ENCODE results near the gene WIZ.

WIZ gene

GRCh38 chr19:15424692-15425272 is 25.0 kb downstream of the WIZ start:
- TF ChIP-seq, protein P1, sequence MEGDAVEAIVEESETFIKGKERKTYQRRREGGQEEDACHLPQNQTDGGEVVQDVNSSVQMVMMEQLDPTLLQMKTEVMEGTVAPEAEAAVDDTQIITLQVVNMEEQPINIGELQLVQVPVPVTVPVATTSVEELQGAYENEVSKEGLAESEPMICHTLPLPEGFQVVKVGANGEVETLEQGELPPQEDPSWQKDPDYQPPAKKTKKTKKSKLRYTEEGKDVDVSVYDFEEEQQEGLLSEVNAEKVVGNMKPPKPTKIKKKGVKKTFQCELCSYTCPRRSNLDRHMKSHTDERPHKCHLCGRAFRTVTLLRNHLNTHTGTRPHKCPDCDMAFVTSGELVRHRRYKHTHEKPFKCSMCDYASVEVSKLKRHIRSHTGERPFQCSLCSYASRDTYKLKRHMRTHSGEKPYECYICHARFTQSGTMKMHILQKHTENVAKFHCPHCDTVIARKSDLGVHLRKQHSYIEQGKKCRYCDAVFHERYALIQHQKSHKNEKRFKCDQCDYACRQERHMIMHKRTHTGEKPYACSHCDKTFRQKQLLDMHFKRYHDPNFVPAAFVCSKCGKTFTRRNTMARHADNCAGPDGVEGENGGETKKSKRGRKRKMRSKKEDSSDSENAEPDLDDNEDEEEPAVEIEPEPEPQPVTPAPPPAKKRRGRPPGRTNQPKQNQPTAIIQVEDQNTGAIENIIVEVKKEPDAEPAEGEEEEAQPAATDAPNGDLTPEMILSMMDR (IDR thresholded peaks at IDR 0.05; ENCODE audit: low read depth, low read length, missing control alignments): no peak
- Histone ChIP-seq H3K27ac (no peak overlapping the region), H3K36me3 (replicated peaks) (peaks cover 46% of the 10 kb centered on the region), H3K27me3 (replicated peaks) (no peaks in the 10 kb centered on the region), H3K4me3 (ENCODE audit: low read depth, low read length) (no peak overlapping the region)
- in situ Hi-C loops (cut with HindIII; ENCODE audit: low pct_ligation_motif_present, low sequenced_read_pairs): no loop called here
- DNase-seq: no peak

GRCh38 chr19:15424121-15424520 is 25.6 kb downstream of the WIZ start:
- Histone ChIP-seq H3K36me3 (replicated peaks) (peaks cover 46% of the 10 kb centered on the region), H3K4me3 (ENCODE audit: low read depth, low read length) (no peak overlapping the region), H3K27me3 (replicated peaks) (no peaks in the 10 kb centered on the region), H3K27ac (no peak overlapping the region)
- TF ChIP-seq, protein P1 (IDR thresholded peaks at IDR 0.05; ENCODE audit: low read depth, low read length, missing control alignments): no peak
- in situ Hi-C loops (cut with HindIII; ENCODE audit: low pct_ligation_motif_present, low sequenced_read_pairs): no loop called here
- no peak for DNase-seq

DNA sequence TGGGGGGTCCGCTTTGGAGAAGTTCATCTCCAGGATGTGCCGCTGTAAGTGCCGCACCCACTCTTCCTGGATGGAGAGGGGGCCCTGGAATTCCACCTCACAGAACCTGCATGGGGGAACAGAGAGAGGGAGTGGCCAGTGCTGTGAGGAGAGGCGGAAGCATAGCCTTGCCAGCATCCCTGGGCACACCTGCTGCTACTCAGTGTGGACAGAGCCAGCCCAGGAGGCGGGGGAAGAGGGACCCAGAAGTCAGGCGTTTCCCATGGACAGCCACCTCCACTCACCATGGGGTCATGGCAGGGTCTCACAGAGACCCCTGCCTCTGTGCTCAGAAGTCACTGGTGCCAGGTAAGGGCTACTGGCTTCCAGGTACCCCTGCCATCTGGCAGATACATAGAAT is 26.6 kb downstream of the WIZ start:
- no peaks in the 10 kb centered on the region for H3K27me3 ChIP-seq (replicated peaks)
- TF ChIP-seq, protein P1 (IDR thresholded peaks at IDR 0.05; ENCODE audit: low read depth, low read length, missing control alignments): no peak
- peaks cover 46% of the 10 kb centered on the region for H3K36me3 ChIP-seq (replicated peaks)
- H3K4me3 ChIP-seq (ENCODE audit: low read depth, low read length): no peak overlapping the region
- DNase-seq: no peak
- in situ Hi-C loops (cut with HindIII; ENCODE audit: low pct_ligation_motif_present, low sequenced_read_pairs): no loop called here
- H3K27ac ChIP-seq: no peak overlapping the region

DNA sequence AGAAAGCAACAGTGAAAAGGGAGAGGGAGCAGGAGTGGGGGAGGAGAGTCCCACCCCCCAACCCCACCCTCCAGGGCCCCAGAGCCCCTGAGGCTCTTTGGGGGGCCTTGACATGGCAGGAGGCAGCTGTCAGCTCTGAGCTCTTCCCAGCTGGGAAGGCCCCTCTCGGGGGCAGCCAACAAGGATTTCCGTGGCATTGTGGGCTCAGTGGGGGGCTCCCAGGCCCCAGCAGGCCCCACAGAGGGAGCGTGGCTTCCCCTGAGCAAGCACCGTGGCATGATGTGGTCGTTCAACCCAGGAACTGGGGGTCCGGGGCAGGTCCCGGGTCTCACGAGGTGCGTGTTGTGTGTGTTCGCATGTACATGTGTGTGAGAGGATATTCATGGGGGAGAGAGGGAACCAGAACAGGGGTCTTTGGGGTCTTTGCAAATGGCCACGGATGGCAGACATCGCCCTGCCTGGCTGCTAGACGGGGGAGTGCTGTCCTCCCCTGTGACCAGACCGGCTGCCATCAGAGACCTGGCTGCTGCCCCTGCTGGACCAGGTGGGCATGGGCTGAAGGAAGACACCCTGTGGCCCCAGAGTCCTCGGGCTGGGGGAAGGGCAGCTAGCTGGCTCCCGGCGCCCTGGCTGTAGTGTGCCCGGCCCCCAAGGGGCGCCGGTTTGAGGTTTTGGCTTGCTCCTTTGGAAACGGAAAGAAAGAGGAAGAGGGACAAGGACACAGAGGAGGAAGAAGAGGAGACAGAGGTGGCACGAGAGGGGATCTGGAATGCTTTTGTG is 27.3 kb downstream of the WIZ start:
- H3K4me3 ChIP-seq (ENCODE audit: low read depth, low read length): no peak overlapping the region
- peaks cover 42% of the 10 kb centered on the region for H3K36me3 ChIP-seq (replicated peaks)
- no peaks in the 10 kb centered on the region for H3K27me3 ChIP-seq (replicated peaks)
- TF ChIP-seq, protein P1 (IDR thresholded peaks at IDR 0.05; ENCODE audit: low read depth, low read length, missing control alignments): no peak
- in situ Hi-C loops (cut with HindIII; ENCODE audit: low pct_ligation_motif_present, low sequenced_read_pairs): no loop called here
- no peak overlapping the region for H3K27ac ChIP-seq
- DNase-seq: no peak

DNA sequence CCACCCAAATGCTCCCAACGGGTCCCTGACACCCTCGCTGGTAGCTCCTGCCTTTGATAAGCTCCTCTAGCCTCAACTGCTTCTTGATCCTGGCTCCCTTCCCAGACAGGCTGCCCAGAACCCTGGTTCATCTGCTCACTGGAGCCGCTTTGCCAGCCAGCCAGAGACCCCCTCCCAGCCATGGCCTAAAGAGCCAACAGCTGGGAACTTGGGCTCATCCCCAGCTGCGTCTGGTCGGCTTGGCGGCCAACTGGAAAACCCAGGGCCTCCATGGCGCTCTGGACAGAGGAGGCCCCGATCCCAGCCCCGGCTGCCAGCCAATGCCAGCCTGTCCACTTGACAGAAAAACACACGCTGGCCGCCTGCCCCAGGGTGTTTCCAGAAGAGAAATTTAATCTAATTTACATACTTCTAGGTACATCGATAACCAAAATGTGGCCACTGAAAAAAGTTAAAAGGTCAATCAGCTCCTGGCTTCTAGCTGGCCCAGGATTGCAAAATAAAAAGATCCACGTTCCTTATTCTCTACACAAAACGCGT is 28.0 kb downstream of the WIZ start:
- in situ Hi-C loops (cut with HindIII; ENCODE audit: low pct_ligation_motif_present, low sequenced_read_pairs): no loop called here

More for the DNA sequence above, 28.0 kb downstream of the WIZ start:
- no peak overlapping the region for H3K27ac ChIP-seq
- peaks cover 36% of the 10 kb centered on the region for H3K36me3 ChIP-seq (replicated peaks)
- H3K4me3 ChIP-seq (ENCODE audit: low read depth, low read length): no peak overlapping the region
- TF ChIP-seq, protein P1 (IDR thresholded peaks at IDR 0.05; ENCODE audit: low read depth, low read length, missing control alignments): no peak
- no peaks in the 10 kb centered on the region for H3K27me3 ChIP-seq (replicated peaks)
- no peak for DNase-seq

Data from brain microvascular endothelial cell (primary cell).